ENCODE results near the gene GGT1.
A peak's percentile ranks its signal among the peaks of the same experiment; 100 is the strongest.
"Not testable (repeated sequence)": the region's sequence is repeated elsewhere in the genome, so short reads cannot be mapped to it uniquely, and the experiment has no call there.

GGT1 gene

DNA sequence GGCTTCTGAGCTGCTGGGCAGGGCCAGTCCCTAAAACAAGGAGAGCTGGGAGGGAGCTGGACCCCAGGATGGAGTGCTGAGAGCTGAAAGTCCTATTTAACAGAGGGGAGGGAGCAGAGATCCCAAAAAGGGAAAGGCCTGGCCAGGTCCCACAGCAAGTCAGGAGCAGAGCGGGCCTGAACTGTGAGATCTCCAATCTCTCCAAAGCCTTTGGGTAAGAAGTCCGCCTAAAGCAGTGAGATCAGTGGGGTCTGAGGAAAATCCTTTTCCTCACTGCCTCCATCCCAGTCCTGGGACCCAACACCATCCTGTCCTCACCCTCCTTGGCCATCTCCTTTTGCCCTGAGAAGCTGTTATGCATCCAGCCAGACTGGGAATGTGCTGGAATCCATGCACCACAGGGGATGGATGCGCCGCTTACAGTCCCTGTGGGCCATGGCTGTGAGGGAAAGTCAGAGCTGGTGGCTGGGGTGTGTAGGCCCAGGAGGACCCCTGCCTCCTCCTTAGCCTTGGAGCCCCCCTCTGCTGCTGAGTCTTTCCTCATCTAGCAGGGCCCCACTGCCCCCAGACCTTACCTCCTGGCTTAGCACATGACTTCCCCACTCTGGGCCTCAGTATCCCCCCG is 18.7 kb upstream of the GGT1 start:
- DNase-seq (ENCODE audit: low read depth in 2 of 2), result no peak

DNA sequence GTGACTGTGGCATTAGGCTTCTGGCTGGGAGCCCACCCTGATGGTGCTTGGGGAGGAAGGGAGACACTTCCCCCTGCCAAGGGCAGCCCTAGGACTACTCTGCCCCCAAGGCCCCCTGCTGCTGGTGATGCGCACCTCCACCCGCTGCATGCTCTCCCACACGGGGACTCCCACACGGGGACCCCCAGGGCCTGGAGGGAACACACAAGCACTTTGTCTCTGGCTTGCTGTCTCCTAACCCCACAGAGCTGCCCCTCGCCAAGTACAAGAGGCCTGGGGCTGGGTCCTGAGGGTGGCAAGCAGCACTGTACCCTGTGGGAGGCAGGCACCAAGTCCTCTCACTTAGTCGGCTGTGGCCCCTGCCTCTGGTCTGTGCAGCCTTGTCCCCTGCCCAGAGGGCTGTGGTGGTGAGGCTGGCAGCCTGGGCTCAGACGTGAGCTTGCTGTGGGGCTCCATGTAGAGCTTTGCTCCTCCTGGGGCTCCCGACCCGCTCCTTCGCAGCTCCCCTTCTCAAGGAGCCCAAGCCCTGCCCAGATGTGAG is 18.1 kb upstream of the GGT1 start:
- DNase-seq (ENCODE audit: low read depth in 2 of 2), result no peak

GRCh38 chr22:24585461-24585860 is 17.5 kb upstream of the GGT1 start:
- DNase-seq (ENCODE audit: low read depth in 2 of 2), result no peak

GRCh38 chr22:24585927-24586546 is 17.0 kb upstream of the GGT1 start:
- no peak for DNase-seq (ENCODE audit: low read depth in 2 of 2)

GRCh38 chr22:24587251-24587650 is 15.7 kb upstream of the GGT1 start:
- DNase-seq (ENCODE audit: low read depth in 2 of 2), result no peak

GRCh38 chr22:24587948-24588347 is 15.0 kb upstream of the GGT1 start:
- DNase-seq (ENCODE audit: low read depth in 2 of 2), result no peak

- no peak for DNase-seq (ENCODE audit: low read depth in 2 of 2)
These were observed 14.6 kb upstream of the GGT1 start for GRCh38 chr22:24588381-24588756.

- DNase-seq (ENCODE audit: low read depth in 2 of 2), result no peak
These were observed 14.1 kb upstream of the GGT1 start for GRCh38 chr22:24588757-24589481.

GRCh38 chr22:24589518-24590030 is 13.4 kb upstream of the GGT1 start:
- DNase-seq (ENCODE audit: low read depth in 2 of 2), result no peak

DNA sequence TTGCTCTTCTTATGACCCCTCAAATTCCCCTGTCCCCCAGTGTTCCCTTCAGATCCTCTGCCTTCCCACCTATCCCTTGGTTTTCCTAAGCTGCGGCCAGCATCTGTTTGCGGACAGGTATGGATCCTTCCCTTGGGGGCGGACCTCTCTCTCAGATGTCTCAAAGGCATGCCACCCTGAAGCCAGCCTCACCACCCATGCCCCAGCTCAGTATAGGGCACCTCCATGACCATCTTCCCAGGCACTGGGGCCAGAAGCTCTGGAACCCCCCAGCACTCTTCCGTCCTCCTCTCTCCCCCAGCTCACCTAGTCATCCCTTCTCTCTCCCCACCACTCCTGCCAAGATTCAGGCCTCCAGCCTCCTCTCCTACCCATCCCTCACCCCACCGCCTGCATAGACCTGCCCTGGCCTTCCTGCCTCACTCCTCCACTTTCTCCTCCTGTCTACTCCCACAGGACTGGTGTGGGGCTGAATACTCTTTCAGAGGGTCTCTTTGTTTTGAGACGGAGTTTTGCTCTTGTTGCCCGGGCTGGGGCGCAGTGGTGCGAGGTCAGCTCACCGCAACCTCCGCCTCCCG is 12.3 kb upstream of the GGT1 start:
- DNase-seq (ENCODE audit: low read depth in 2 of 2), result no peak

DNA sequence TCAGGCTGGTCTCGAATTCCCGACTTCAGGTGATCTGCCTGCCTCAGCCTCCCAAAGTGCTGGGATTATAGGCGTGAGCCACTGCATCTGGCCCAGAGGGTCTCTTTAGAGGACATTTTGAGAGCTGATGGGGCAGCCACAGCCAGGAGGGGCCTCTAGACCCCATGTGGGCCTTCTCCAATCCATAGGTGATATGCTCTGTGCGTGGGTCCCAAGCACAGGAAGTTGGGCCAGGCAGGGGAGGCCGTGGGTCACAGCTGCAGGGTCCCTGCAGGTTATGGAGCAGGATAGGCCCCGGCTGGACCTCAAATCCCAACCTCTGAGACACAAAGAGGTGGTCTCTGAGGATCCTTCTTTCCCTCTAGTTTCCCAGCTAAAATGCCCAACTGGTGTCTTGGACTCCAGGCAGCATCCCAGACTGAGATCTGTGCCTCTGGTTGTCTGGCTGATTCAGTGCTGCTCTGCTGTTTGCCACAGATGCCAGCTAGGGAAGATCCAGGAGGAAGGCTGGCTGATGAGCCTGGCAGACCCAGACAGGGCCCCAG is 11.6 kb upstream of the GGT1 start:
- no peak for DNase-seq (ENCODE audit: low read depth in 2 of 2)

GRCh38 chr22:24592058-24592850 is 10.7 kb upstream of the GGT1 start:
- no peak for DNase-seq (ENCODE audit: low read depth in 2 of 2)

DNA sequence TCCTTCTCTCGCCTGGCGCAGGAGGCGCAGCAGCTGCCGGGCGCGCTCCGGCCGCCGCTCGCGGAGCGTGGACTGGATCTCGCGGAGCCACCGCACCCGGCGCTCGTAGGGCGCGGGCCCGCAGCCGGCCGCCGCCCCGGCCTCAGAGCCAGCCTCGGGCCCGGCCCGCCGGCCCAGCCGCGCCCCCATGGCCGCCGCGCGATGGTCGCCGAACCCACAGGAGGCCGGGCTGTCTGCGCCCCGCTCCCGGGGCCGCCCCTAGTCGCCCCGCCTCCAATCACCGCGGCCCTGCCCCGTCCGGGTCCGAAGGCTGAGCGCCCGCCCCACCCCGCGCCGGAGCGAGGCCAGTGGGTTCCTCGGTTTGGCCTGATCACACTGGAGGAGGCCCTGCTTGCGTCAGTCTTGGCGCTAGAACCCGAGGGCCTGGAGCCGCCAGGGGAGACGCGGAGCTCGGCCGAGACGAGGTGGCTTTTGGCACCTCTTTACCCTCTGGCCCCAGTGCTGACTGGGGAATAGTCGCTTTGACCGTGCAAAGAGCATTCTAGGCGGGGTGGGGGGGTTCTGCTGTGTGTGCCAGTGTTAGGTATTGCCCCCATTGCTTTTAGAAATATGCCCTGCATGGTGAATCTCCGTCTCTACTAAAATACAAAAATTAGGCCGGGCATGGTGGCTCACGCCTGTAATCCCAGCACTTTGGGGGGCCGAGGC is 10.0 kb upstream of the GGT1 start, which contains the start of gene LRRC75B:
Gene LRRC75B (minus strand): TSS at position 223 of the 708 bp plus-strand sequence. CDS start 34 bp downstream, at position 189.
- DNase-seq (ENCODE audit: low read depth in 2 of 2), result peak; percentile 62 to 66

GRCh38 chr22:24593559-24593835 is 9.5 kb upstream of the GGT1 start:
- DNase-seq (ENCODE audit: low read depth in 2 of 2), result not testable (repeated sequence)

DNA sequence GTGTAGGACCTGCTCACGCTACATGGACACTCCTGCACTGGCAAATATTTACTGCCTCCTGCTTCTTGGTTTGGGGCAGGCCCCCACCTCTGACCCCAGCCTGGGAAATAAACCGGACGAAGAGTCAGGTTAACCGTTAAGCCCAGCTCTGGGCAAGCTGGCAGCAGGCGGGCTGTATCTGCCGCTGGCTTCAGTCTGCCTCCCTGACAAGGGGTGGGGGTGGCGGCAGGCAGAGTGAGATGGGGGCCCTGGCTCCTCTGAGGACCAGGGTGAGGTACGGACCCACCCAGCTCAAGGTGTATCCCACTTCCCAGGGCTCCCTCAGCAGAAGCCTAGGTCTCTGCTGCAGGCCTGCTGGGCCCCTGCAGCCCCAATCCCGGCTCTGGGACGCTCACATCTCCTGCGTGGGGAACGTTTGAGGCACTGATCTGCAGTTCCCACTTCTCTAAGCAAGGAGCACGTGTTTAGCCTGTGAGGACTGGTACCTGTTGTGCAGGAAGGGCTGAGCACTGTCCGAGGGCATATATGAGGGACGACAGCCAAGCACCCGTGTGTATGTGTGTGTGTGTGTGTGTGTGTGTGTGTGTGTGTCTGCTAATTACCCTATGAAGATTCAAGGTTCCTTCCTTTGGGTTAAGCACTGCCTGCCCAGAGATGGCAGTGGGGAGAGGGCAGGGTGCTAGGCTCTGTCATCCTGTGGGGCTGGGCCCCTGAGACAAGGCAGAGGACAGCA is 9.0 kb upstream of the GGT1 start:
- DNase-seq (ENCODE audit: low read depth in 2 of 2), result no peak

GRCh38 chr22:24594569-24595120 is 8.3 kb upstream of the GGT1 start:
- DNase-seq (ENCODE audit: low read depth in 2 of 2), result no peak

GRCh38 chr22:24595228-24595627 is 7.8 kb upstream of the GGT1 start:
- DNase-seq (ENCODE audit: low read depth in 2 of 2), result no peak

DNA sequence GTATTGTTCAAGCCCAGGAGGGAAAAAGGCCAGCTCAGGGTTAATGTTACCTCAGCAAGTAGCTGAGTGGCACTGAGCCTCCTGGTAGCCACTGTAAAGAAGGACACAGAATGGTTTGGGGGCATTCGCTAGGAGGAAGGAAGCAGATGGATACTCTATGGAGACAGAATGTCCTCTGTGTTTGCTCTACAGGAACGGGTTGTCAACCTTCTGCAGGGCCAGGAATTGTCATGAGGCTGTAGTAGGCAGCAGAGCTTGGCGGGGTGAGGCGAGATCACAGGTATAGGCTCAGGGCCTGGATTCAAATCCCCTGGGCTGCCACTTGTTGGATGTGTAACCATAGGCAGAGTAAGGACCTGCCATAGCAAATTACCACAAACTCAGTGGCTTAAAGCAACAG is 7.1 kb upstream of the GGT1 start:
- no peak for DNase-seq (ENCODE audit: low read depth in 2 of 2)

- DNase-seq (ENCODE audit: low read depth in 2 of 2), result not testable (repeated sequence)
These were observed 5.9 kb upstream of the GGT1 start for GRCh38 chr22:24597076-24597475.

- no peak for DNase-seq (ENCODE audit: low read depth in 2 of 2)
These were observed 3.5 kb upstream of the GGT1 start for GRCh38 chr22:24599514-24599913.

All from fibroblast of skin of left quadriceps (primary cell).